ENCODE measurements around the gene CCDC138.

GRCh38 chr2:108896741-108897140, 110.2 kb downstream of the CCDC138 start:
- TF ChIP-seq, protein P1, sequence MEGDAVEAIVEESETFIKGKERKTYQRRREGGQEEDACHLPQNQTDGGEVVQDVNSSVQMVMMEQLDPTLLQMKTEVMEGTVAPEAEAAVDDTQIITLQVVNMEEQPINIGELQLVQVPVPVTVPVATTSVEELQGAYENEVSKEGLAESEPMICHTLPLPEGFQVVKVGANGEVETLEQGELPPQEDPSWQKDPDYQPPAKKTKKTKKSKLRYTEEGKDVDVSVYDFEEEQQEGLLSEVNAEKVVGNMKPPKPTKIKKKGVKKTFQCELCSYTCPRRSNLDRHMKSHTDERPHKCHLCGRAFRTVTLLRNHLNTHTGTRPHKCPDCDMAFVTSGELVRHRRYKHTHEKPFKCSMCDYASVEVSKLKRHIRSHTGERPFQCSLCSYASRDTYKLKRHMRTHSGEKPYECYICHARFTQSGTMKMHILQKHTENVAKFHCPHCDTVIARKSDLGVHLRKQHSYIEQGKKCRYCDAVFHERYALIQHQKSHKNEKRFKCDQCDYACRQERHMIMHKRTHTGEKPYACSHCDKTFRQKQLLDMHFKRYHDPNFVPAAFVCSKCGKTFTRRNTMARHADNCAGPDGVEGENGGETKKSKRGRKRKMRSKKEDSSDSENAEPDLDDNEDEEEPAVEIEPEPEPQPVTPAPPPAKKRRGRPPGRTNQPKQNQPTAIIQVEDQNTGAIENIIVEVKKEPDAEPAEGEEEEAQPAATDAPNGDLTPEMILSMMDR (conservative IDR thresholded peaks at IDR 0.05; ENCODE audit: low read length), result no peak
- no peak for TF ChIP-seq EZH2phosphoT487 (IDR thresholded peaks at IDR 0.05; ENCODE audit: borderline replicate concordance, low read depth, low read length)
